Activated CD4-positive, alpha-beta T cell treated with anti-CD3 and anti-CD28 coated beads, Interleukin-2, amount 10 ng/mL, durations not matched to agents 7 days and 5 days (primary cell): ENCODE data around the gene PRKCI. TPM values are rescaled to one million over a fixed set of nuclear protein-coding genes. Genes with fewer than 3 reads are reported as not detected.
"Not testable (repeated sequence)": the region's sequence is repeated elsewhere in the genome, so short reads cannot be mapped to it uniquely, and the experiment has no call there.

Source experiments
- CTCF ChIA-PET: fragments of 350-600 bp; sonication (Branson Sonifier 250); formaldehyde crosslinking; loops from one replicate; lab custom pipeline; 2021; ENCODE audit warnings: antibody characterized with exemption; lab: Charles Lee
- POLR2A ChIA-PET: fragments of 350-600 bp; sonication (Branson Sonifier 250); formaldehyde crosslinking; loops from one replicate; lab custom pipeline; 2021; ENCODE audit warnings: antibody characterized with exemption; lab: Charles Lee
- DNase-seq: peaks from one replicate; pipeline ENCODE4 v3.0.0-alpha.2; 2020
- H3K27ac Mint-ChIP-seq: one replicate; pipeline ENCODE4 v1.8.0; 2021; ENCODE audit warnings: mild to moderate bottlenecking, moderate library complexity, mixed read lengths
- H3K27me3 Mint-ChIP-seq: one replicate; pipeline ENCODE4 v1.8.0; 2021; ENCODE audit warnings: mixed read lengths
- H3K36me3 Mint-ChIP-seq: one replicate; pipeline ENCODE4 v1.8.0; 2021; ENCODE audit warnings: low read depth, mixed read lengths
- H3K4me1 Mint-ChIP-seq: one replicate; pipeline ENCODE4 v1.8.0; 2021; ENCODE audit warnings: mixed read lengths
- H3K4me3 Mint-ChIP-seq: one replicate; pipeline ENCODE4 v1.8.0; 2021; ENCODE audit warnings: mild to moderate bottlenecking, moderate library complexity, mixed read lengths
- H3K9me3 Mint-ChIP-seq: one replicate; pipeline ENCODE4 v1.8.0; 2021; ENCODE audit warnings: mixed read lengths
- total RNA-seq, 2 experiments: library from RNA; stranded (reverse); gene quantifications; one replicate each; pipeline ENCODE4 v1.2.3, GENCODE V29; 2021

Gene PRKCI
- 10 to 100 TPM; 24.5 to 26.5 TPM for total RNA-seq

- peak within 1 kb of the TSS; percentile 77 for H3K4me3 Mint-ChIP-seq
- CTCF ChIA-PET: interaction anchor here (1.0 to 1.3 kb wide), 2 partner anchors 11 to 13 kb away, joined by 4 to 7 read pairs; no protein-coding TSS in a partner anchor
- H3K27ac Mint-ChIP-seq: peak within 1 kb of the TSS; percentile 98
- H3K4me1 Mint-ChIP-seq: peaks cover 27% of the 10 kb centered on the region
- H3K27me3 Mint-ChIP-seq: no peaks in the 10 kb centered on the region
- POLR2A ChIA-PET: no interaction called here
- H3K9me3 Mint-ChIP-seq: no peaks in the 10 kb centered on the region
- DNase-seq: peak; percentile 92
- H3K36me3 Mint-ChIP-seq: no peaks in the 10 kb centered on the region
Measured at GRCh38 chr3:170221924-170222646, at the start of gene PRKCI. PRKCI (plus strand) TSS chr3:170222424; CDS start chr3:170222670, 246 bp downstream.

DNA sequence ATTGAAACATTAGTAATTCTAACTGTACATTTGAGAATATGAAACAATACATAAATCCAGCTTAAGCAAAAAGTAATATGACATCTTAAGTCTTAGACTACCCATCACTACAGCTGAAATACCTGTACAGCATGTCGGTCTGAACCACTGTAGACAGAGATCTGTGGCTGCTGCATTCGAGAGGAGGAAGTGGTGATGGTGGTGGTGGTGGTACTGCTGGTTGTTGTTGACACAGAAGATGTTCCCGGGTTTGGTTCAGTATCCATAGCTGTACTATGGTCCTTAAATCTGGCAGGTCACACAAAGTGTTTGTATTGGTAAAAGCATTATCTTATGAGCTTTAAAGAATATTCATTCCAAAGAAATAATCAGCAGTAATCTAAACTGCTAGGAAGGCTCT is 43.6 kb upstream of the PRKCI start:
- Mint-ChIP-seq H3K4me3 (peak overlapping the region; percentile 65), H3K9me3 (no peaks in the 10 kb centered on the region), H3K4me1 (peaks cover 36% of the 10 kb centered on the region), H3K27me3 (no peaks in the 10 kb centered on the region), H3K27ac (peak overlapping the region; percentile 76), H3K36me3 (peaks cover 37% of the 10 kb centered on the region)
- peak; percentile 82 for DNase-seq
- ChIA-PET CTCF (interaction anchor here (0.8 to 1.1 kb wide), 3 partner anchors 15 to 324 kb away, joined by 3 to 4 read pairs (median 4); no protein-coding TSS in a partner anchor), POLR2A (no interaction called here)

DNA sequence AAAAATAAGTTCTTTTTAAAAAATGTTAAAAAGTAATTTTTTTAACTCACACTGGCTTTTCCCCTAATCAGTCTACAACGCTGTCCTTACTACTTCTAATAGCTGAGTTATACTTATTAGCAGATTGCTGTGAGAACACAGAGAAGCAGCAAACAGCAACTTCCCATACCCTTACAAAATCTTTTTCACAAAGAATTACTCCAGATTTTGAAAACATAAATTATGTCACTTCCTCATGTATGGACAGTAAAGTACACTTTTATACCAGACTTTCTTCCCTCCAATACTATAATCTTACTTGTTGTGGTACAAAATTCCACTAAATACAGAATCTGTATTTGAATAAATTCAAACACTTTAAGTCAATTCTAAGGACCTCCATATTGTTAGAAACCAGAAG is 42.8 kb upstream of the PRKCI start:
- Mint-ChIP-seq H3K27ac (peak overlapping the region; percentile 100), H3K4me3 (peak overlapping the region; percentile 98), H3K4me1 (peaks cover 33% of the 10 kb centered on the region), H3K9me3 (no peaks in the 10 kb centered on the region), H3K27me3 (no peaks in the 10 kb centered on the region), H3K36me3 (peaks cover 35% of the 10 kb centered on the region)
- no peak for DNase-seq
- POLR2A ChIA-PET: no interaction called here
- CTCF ChIA-PET: interaction anchor here (0.5 to 1.1 kb wide), 3 partner anchors 16 to 208 kb away, joined by 3 to 4 read pairs (median 4); no protein-coding TSS in a partner anchor

GRCh38 chr3:170180079-170180907 is 41.9 kb upstream of the PRKCI start:
- ChIA-PET POLR2A (interaction anchor here (0.6 to 1.1 kb wide), 2 partner anchors 52 to 177 kb away, joined by 3 to 6 read pairs; partner anchors contain the start of gene SKIL), CTCF (interaction anchor here (0.6 to 0.9 kb wide), 3 partner anchors 26 to 94 kb away, joined by 3 read pairs; no protein-coding TSS in a partner anchor)
- Mint-ChIP-seq H3K27ac (peak overlapping the region; percentile 100), H3K27me3 (no peaks in the 10 kb centered on the region), H3K9me3 (no peaks in the 10 kb centered on the region), H3K4me3 (peak overlapping the region; percentile 98), H3K4me1 (peaks cover 28% of the 10 kb centered on the region), H3K36me3 (peaks cover 28% of the 10 kb centered on the region)
- DNase-seq: no peak

DNA sequence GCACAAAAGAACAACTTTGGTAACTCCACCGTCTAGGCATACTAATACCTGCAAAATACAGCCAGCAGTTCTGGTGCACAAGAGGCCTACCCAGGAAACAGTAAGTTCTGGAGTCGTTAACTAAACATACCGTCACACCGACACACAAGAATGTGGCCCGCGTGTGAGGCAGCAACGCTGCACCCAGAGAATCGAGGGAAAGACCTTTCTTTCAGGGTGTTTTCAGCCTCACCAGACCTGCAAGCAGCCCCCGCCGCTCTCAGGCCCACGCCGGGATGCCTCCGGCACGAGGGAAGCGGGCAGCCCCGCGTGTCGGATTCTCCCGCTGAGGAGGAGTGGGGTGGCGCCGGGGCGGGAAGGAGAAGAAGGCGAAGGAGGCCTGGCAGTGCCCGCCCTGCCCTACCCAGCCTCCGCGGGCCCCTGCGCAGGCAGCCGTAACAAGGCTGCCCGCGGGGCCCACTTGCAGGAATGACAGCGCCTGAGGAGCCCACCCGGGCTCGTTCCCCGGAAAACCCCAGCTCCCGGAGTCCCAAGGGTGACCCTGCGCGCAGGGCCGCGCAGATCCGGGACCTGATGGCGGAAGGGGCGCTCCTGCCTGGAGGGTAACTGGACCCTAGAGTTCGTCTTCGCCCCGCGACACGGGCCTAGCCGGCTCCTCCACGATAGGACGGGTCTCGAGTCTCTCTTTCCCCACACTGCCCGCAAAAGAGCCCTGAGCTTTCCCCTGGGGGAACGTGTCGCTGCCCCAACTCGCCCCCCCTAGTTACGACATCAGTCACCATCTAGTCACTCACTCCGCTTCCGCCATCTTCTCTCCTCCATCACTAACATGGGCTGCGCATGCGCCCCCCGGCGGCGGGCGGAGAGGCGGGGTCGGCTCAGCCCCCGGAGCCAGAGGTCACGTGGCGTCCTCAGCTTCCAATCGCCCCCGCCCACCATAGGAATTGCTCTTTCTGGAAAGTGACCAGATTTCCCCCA is 41.0 kb upstream of the PRKCI start, which contains the start of gene PHC3:
Gene PHC3 (minus strand): TSS at position 826 of the 978 bp plus-strand sequence. CDS start 18 bp downstream, at position 808.
- DNase-seq: peak; percentile 91
- Mint-ChIP-seq H3K4me1 (peaks cover 25% of the 10 kb centered on the region), H3K36me3 (peaks cover 25% of the 10 kb centered on the region), H3K4me3 (peak within 1 kb of the TSS; percentile 98), H3K27me3 (no peaks in the 10 kb centered on the region), H3K27ac (peak within 1 kb of the TSS; percentile 100), H3K9me3 (no peaks in the 10 kb centered on the region)
- CTCF ChIA-PET: interaction anchor here (0.8 to 0.9 kb wide), 2 partner anchors 14 to 93 kb away, joined by 3 to 4 read pairs; no protein-coding TSS in a partner anchor
- POLR2A ChIA-PET: interaction anchor here (0.6 to 1.1 kb wide), 2 partner anchors 52 to 116 kb away, joined by 3 to 5 read pairs; no protein-coding TSS in a partner anchor

- Mint-ChIP-seq H3K4me1 (peaks cover 13% of the 10 kb centered on the region), H3K4me3 (no peak overlapping the region), H3K36me3 (no peaks in the 10 kb centered on the region), H3K27ac (no peak overlapping the region), H3K27me3 (peaks cover 7% of the 10 kb centered on the region), H3K9me3 (no peaks in the 10 kb centered on the region)
- POLR2A ChIA-PET: no interaction called here
- CTCF ChIA-PET: interaction anchor here (1.1 to 1.5 kb wide), 2 partner anchors 9 to 16 kb away, joined by 3 read pairs; no protein-coding TSS in a partner anchor
- no peak for DNase-seq
Measured at GRCh38 chr3:170189398-170190256, 32.6 kb upstream of the PRKCI start.

- H3K27ac Mint-ChIP-seq, CTCF ChIA-PET, H3K36me3 Mint-ChIP-seq, H3K9me3 Mint-ChIP-seq, H3K4me3 Mint-ChIP-seq, H3K4me1 Mint-ChIP-seq, DNase-seq, POLR2A ChIA-PET: not testable (repeated sequence)
- H3K27me3 Mint-ChIP-seq: peaks cover 28% of the 10 kb centered on the region
Measured at GRCh38 chr3:170195759-170196158, 26.5 kb upstream of the PRKCI start.

GRCh38 chr3:170196833-170197232 is 25.4 kb upstream of the PRKCI start:
- Mint-ChIP-seq H3K27me3 (peaks cover 30% of the 10 kb centered on the region), H3K9me3 (no peaks in the 10 kb centered on the region), H3K36me3 (no peaks in the 10 kb centered on the region), H3K4me3 (no peak overlapping the region), H3K4me1 (no peaks in the 10 kb centered on the region), H3K27ac (no peak overlapping the region)
- DNase-seq: no peak
- ChIA-PET POLR2A (no interaction called here), CTCF (no interaction called here)

GRCh38 chr3:170200987-170201386 is 21.2 kb upstream of the PRKCI start:
- Mint-ChIP-seq H3K36me3 (no peaks in the 10 kb centered on the region), H3K27me3 (peaks cover 22% of the 10 kb centered on the region), H3K9me3 (no peaks in the 10 kb centered on the region), H3K27ac (no peak overlapping the region), H3K4me1 (no peaks in the 10 kb centered on the region), H3K4me3 (no peak overlapping the region)
- ChIA-PET POLR2A (no interaction called here), CTCF (interaction anchor here (0.8 kb wide), 1 partner anchor 401 kb away, joined by 4 read pairs; no protein-coding TSS in a partner anchor)
- no peak for DNase-seq

- H3K4me1 Mint-ChIP-seq: no peaks in the 10 kb centered on the region
- H3K36me3 Mint-ChIP-seq: no peaks in the 10 kb centered on the region
- H3K9me3 Mint-ChIP-seq: no peaks in the 10 kb centered on the region
- no peak overlapping the region for H3K4me3 Mint-ChIP-seq
- DNase-seq: no peak
- H3K27me3 Mint-ChIP-seq: peaks cover 22% of the 10 kb centered on the region
- CTCF ChIA-PET: interaction anchor here (0.6 to 0.8 kb wide), 5 partner anchors 12 to 608 kb away, joined by 3 to 7 read pairs (median 3); no protein-coding TSS in a partner anchor
- POLR2A ChIA-PET: no interaction called here
- H3K27ac Mint-ChIP-seq: no peak overlapping the region
Measured at GRCh38 chr3:170201527-170201926, 20.7 kb upstream of the PRKCI start.

DNA sequence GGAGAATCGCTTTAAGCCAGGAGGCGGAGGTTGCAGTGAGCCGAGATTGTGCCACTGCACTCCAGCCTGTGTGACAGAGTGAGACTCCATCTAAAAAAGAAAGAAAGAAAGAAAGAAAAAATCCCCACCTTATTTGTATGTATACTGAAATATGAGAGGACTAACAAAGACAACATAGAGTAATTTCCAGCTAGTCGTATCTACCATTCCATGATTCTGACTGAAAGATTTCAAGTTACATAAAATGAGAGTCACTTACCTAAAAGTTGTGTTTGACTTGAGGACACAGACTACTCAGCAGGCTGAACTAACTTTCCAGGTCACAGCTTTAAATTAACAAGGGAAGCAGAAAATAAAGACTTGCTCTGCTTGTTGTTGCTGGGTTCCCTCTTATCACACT is 18.8 kb upstream of the PRKCI start:
- CTCF ChIA-PET: no interaction called here
- POLR2A ChIA-PET: no interaction called here
- no peaks in the 10 kb centered on the region for H3K4me1 Mint-ChIP-seq
- H3K4me3 Mint-ChIP-seq: no peak overlapping the region
- no peaks in the 10 kb centered on the region for H3K9me3 Mint-ChIP-seq
- no peaks in the 10 kb centered on the region for H3K36me3 Mint-ChIP-seq
- peaks cover 20% of the 10 kb centered on the region for H3K27me3 Mint-ChIP-seq
- H3K27ac Mint-ChIP-seq: no peak overlapping the region
- no peak for DNase-seq
